B cell (primary cell): Measurements from ENCODE around the gene CERS1.

ENCODE experiments used
- CTCF ChIP-seq: fragments of 200-600 bp; IDR thresholded peaks from one replicate; pipeline ENCODE4 v1.8.0; 2022; ENCODE audit warnings: antibody characterized with exemption, mild to moderate bottlenecking
- EZH2 ChIP-seq: IDR thresholded peaks from 2 replicates; pipeline ENCODE4 v1.6.1; 2012; ENCODE audit warnings: borderline replicate concordance, low read depth, mild to moderate bottlenecking, moderate library complexity, low read length; ENCODE audit not compliant: insufficient read depth, poor library complexity, severe bottlenecking

- TF ChIP-seq CTCF: no peak
- no peak for TF ChIP-seq EZH2
Observed at GRCh38 chr19:18897094-18898029, 1.4 kb upstream of the CERS1 start.
